HG03520 (cell line): ENCODE results near the gene FBF1.
"Not testable (repeated sequence)": the region's sequence is repeated elsewhere in the genome, so short reads cannot be mapped to it uniquely, and the experiment has no call there.

Experiments
- ATAC-seq: cut with Tn5 transposase; IDR thresholded peaks from one replicate; pipeline ENCODE4 v1.9.1; 2021; ENCODE audit warnings: mild to moderate bottlenecking, moderate library complexity; ENCODE audit not compliant: unreplicated experiment

FBF1 gene

GRCh38 chr17:75940727-75941441 lies at the start of gene FBF1:
FBF1 (minus strand) TSS chr17:75941042; CDS start chr17:75938149, 2,893 bp downstream.
- ATAC-seq, result peak; percentile 89

- ATAC-seq, result no peak
These were observed 46.2 kb upstream of the FBF1 start for GRCh38 chr17:75987041-75987440.

- no peak for ATAC-seq
These were observed 45.1 kb upstream of the FBF1 start for GRCh38 chr17:75985986-75986385.

GRCh38 chr17:75983501-75984181 lies 42.8 kb upstream of the FBF1 start:
- ATAC-seq, result no peak

GRCh38 chr17:75981019-75981615 lies 40.3 kb upstream of the FBF1 start:
- ATAC-seq, result no peak

- no peak for ATAC-seq
These were observed 39.6 kb upstream of the FBF1 start for GRCh38 chr17:75980188-75981018.

GRCh38 chr17:75979705-75980187 lies 38.9 kb upstream of the FBF1 start:
- ATAC-seq, result no peak

GRCh38 chr17:75978938-75979704 lies 38.3 kb upstream of the FBF1 start, which contains the start of the genes ACOX1 and TEN1:
ACOX1 (minus strand) TSS chr17:75979166; CDS start chr17:75979073, 93 bp downstream.
TEN1 (plus strand) TSS chr17:75979240; CDS start chr17:75986193, 6,953 bp downstream.
- ATAC-seq, result peak; percentile 81

- no peak for ATAC-seq
These were observed 35.5 kb upstream of the FBF1 start for GRCh38 chr17:75976175-75976848.

GRCh38 chr17:75975757-75976174 lies 34.9 kb upstream of the FBF1 start:
- ATAC-seq, result no peak

GRCh38 chr17:75975187-75975586 lies 34.3 kb upstream of the FBF1 start:
- ATAC-seq, result not testable (repeated sequence)

- no peak for ATAC-seq
These were observed 29.8 kb upstream of the FBF1 start for GRCh38 chr17:75970626-75971025.

- no peak for ATAC-seq
These were observed 29.2 kb upstream of the FBF1 start for GRCh38 chr17:75970011-75970523.

GRCh38 chr17:75969044-75969443 lies 28.2 kb upstream of the FBF1 start:
- not testable (repeated sequence) for ATAC-seq

GRCh38 chr17:75965468-75965867 lies 24.6 kb upstream of the FBF1 start:
- no peak for ATAC-seq

GRCh38 chr17:75959839-75960511 lies 19.1 kb upstream of the FBF1 start:
- ATAC-seq, result no peak

- ATAC-seq, result no peak
These were observed 18.4 kb upstream of the FBF1 start for GRCh38 chr17:75959051-75959838.
